Measurements from ENCODE around the gene ZMYM4. TPM values are rescaled to one million over a fixed set of nuclear protein-coding genes. Genes with fewer than 3 reads are reported as not detected.

ZMYM4 gene
- total and polyA plus RNA-seq, 11 donors: 8.0 to 44.3 (median 32.2) TPM

DNA sequence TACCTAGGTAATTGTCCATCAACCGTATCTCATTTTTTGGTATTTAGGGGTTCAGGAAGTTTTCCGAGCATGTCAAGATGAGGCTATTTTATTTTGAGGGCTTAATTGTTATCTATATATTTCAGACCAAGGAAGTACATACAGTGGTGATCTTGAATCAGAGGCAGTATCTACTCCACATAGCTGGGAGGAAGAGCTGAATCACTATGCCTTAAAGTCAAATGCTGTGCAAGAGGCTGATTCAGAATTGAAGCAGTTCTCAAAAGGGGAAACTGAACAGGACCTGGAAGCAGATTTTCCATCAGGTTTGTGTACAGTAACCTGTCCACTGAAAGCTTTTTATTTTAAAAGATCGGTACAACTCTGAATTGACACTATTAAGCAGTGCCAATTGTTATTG lies 130.2 kb downstream of the ZMYM4 start:
- TF ChIP-seq, protein P1, sequence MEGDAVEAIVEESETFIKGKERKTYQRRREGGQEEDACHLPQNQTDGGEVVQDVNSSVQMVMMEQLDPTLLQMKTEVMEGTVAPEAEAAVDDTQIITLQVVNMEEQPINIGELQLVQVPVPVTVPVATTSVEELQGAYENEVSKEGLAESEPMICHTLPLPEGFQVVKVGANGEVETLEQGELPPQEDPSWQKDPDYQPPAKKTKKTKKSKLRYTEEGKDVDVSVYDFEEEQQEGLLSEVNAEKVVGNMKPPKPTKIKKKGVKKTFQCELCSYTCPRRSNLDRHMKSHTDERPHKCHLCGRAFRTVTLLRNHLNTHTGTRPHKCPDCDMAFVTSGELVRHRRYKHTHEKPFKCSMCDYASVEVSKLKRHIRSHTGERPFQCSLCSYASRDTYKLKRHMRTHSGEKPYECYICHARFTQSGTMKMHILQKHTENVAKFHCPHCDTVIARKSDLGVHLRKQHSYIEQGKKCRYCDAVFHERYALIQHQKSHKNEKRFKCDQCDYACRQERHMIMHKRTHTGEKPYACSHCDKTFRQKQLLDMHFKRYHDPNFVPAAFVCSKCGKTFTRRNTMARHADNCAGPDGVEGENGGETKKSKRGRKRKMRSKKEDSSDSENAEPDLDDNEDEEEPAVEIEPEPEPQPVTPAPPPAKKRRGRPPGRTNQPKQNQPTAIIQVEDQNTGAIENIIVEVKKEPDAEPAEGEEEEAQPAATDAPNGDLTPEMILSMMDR (IDR thresholded peaks at IDR 0.05): no peak
- 95 to 99% (median 97%) methylated on average over 3 of the region's 3 CpGs for WGBS, 4 donors
- no peak for DNase-seq
- Histone ChIP-seq H3K36me3 (peaks cover 0 to 99% (median 81%) of the 10 kb centered on the region in 9 donors), H3K4me3 (no peak overlapping the region), H3K9me3 (peaks cover 0 to 4% (median 0%) of the 10 kb centered on the region in 12 donors), H3K27ac (no peak overlapping the region), H3K27me3 (no peaks in the 10 kb centered on the region), H3K4me1 (no peaks in the 10 kb centered on the region)
- ATAC-seq: no peak
- intact Hi-C loops (cut with DNase I): loop anchor here in 1 of 10 donors (10.0 kb wide), 1 partner anchor 224 kb away; no protein-coding TSS in a partner anchor

DNA sequence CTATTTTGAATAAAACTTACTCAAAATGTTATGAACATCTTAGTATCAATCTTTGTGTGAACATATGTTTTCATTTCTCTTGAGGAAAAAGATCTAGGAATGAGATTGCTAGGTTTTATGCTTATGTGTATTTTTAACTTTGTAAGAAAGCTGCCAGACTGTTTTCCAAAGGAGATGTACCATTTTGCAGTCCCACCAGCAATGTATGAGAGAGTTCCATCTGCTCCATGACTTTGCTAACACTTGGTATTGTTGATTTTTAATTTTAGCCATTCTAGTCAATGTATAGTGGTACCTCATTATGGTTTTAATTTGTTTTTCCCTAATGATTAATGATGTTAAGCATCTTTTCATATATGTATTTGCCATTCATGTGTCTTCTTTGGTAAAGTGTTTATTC lies 132.5 kb downstream of the ZMYM4 start:
- H3K27ac ChIP-seq: no peak overlapping the region
- DNase-seq (no peak), ATAC-seq (no peak)
- H3K27me3 ChIP-seq: no peaks in the 10 kb centered on the region
- no peak overlapping the region for H3K4me3 ChIP-seq
- no peak for TF ChIP-seq POLR2A (IDR thresholded peaks at IDR 0.05)
- TF ChIP-seq, protein P1 (IDR thresholded peaks at IDR 0.05): no peak
- intact Hi-C loops (cut with DNase I): loop anchor here in 1 of 10 donors (10.0 kb wide), 1 partner anchor 206 kb away; the partner anchor contains the start of gene SFPQ
- peaks cover 0 to 99% (median 80%) of the 10 kb centered on the region in 9 donors for H3K36me3 ChIP-seq
- H3K9me3 ChIP-seq: peaks cover 0 to 4% (median 0%) of the 10 kb centered on the region in 12 donors
- H3K4me1 ChIP-seq: no peaks in the 10 kb centered on the region

DNA sequence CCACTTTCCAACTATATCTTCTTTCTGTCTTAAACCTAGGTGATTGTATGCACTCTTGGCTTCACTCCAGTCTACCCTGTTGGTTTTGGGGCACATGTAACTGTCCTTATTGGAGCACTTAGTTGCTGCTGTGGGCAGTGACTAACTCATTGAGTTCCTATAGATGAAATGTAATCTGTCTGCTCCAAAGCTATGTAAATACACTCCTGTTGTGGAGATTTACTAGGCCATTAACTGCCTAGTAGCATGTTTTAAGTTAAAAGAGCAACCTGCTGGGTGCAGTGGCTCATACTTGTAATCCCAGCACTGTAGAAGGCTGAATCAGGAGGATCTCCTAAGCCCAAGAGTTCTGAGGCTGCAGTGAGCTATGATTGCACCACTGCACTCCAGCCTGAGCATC lies 137.6 kb downstream of the ZMYM4 start:
- Histone ChIP-seq H3K36me3 (peaks cover 0 to 98% (median 76%) of the 10 kb centered on the region in 9 donors), H3K9me3 (peaks cover 0 to 5% (median 0%) of the 10 kb centered on the region in 12 donors), H3K27me3 (no peaks in the 10 kb centered on the region), H3K4me1 (no peaks in the 10 kb centered on the region), H3K27ac (no peak overlapping the region), H3K4me3 (no peak overlapping the region)
- no peak for DNase-seq
- ATAC-seq: no peak
- TF ChIP-seq, protein P1 (IDR thresholded peaks at IDR 0.05): no peak
- TF ChIP-seq POLR2A (IDR thresholded peaks at IDR 0.05): no peak
- intact Hi-C loops (cut with DNase I): loop anchor here in 1 of 10 donors (10.0 kb wide), 1 partner anchor 211 kb away; the partner anchor contains the start of gene SFPQ

- Histone ChIP-seq H3K4me3 (no peak overlapping the region), H3K9me3 (peaks cover 0 to 5% (median 0%) of the 10 kb centered on the region in 12 donors), H3K27me3 (no peaks in the 10 kb centered on the region), H3K4me1 (no peaks in the 10 kb centered on the region), H3K27ac (no peak overlapping the region), H3K36me3 (peaks cover 0 to 91% (median 76%) of the 10 kb centered on the region in 9 donors)
- intact Hi-C loops (cut with DNase I): loop anchor here in 1 of 10 donors (10.0 kb wide), 1 partner anchor 213 kb away; the partner anchor contains the start of gene SFPQ
- WGBS, 4 donors: 93 to 98% (median 96%) methylated on average over 4 of the region's 4 CpGs
- DNase-seq (no peak), ATAC-seq (no peak)
- TF ChIP-seq, protein P1 (IDR thresholded peaks at IDR 0.05): no peak
- no peak for TF ChIP-seq POLR2A (IDR thresholded peaks at IDR 0.05)
Observed at GRCh38 chr1:35407743-35408142, 139.2 kb downstream of the ZMYM4 start.
